SJSA1 (cell line): ENCODE results near the gene ANGPTL4. TPM values are rescaled to one million over a fixed set of nuclear protein-coding genes. Genes with fewer than 3 reads are reported as not detected.

Source experiments
- DNase-seq, 2 experiments: peaks; one replicate each; pipeline ENCODE4 v3.0.0-alpha.2; 2015 to 2020; ENCODE audit warnings: low spot score in 2 of 2, low read depth in 1 of 2
- H3K27ac ChIP-seq: fragments of 250-450 bp; sonication (Bioruptor Pico); 2 replicates; pipeline ENCODE4 v1.5.1; 2020; ENCODE audit warnings: mild to moderate bottlenecking, moderate library complexity
- H3K27me3 ChIP-seq: fragments of 250-450 bp; sonication (Bioruptor Pico); replicated peaks from 2 replicates; pipeline ENCODE4 v1.5.1; 2020; ENCODE audit warnings: mild to moderate bottlenecking, moderate library complexity
- H3K36me3 ChIP-seq: fragments of 250-450 bp; sonication (Bioruptor Pico); 2 replicates; pipeline ENCODE4 v1.5.1; 2020; ENCODE audit warnings: mild to moderate bottlenecking
- H3K4me1 ChIP-seq: fragments of 250-450 bp; sonication (Bioruptor Pico); replicated peaks from 2 replicates; pipeline ENCODE4 v1.6.1; 2021; ENCODE audit warnings: mild to moderate bottlenecking
- H3K4me3 ChIP-seq: fragments of 250-450 bp; sonication (Bioruptor Pico); 2 replicates; pipeline ENCODE4 v1.5.1; 2020; ENCODE audit warnings: mild to moderate bottlenecking
- H3K9me3 ChIP-seq: fragments of 250-450 bp; sonication (Bioruptor Pico); replicated peaks from 2 replicates; pipeline ENCODE4 v1.5.1; 2020; ENCODE audit warnings: mild to moderate bottlenecking
- total RNA-seq: library from RNA; depleted of rRNA; stranded (reverse); fragments of >200 nt; shearing (Covaris generic); gene quantifications from 2 replicates; pipeline ENCODE4 v1.2.3, GENCODE V29; 2014; rRNA removed

The ANGPTL4 gene
- total RNA-seq, 1 experiment from 2014 or later: 3.4 TPM

GRCh38 chr19:8412783-8413628, 49.1 kb downstream of the ANGPTL4 start, which contains the start of gene MARCHF2:
TSS of gene MARCHF2 (plus strand) at chr19:8413305. CDS start at chr19:8421841, 8,536 bp downstream.
- peak; percentile 82 to 96 for DNase-seq
- Histone ChIP-seq H3K27me3 (no peaks in the 10 kb centered on the region), H3K9me3 (peaks cover 3% of the 10 kb centered on the region; the same call in 1 of the 2 replicates), H3K4me3 (peak within 1 kb of the TSS; percentile 90), H3K36me3 (peaks cover 5% of the 10 kb centered on the region; the same call in 1 of the 2 replicates), H3K27ac (no peak within 1 kb of the TSS), H3K4me1 (peaks cover 9% of the 10 kb centered on the region)

DNA sequence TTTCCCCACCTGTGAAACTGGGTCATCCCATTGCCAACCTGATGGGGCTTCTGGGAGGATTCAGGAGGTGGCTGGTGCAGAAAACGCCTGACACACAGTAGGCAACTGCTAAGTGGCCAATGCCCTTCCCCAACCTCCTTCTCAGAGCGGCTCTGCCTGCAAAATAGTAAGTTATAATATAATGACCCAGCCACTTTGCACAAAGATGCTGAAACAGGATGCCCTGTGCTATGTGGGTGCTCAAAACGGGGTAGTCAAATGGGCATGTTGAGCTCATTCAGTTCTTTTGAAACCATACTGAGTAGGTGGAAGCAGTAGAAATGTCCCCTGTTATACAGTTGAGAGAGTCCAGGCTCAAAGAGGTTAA, 49.7 kb downstream of the ANGPTL4 start:
- no peak for DNase-seq
- Histone ChIP-seq H3K27me3 (no peaks in the 10 kb centered on the region), H3K9me3 (peaks cover 3% of the 10 kb centered on the region; the same call in 1 of the 2 replicates)

DNA sequence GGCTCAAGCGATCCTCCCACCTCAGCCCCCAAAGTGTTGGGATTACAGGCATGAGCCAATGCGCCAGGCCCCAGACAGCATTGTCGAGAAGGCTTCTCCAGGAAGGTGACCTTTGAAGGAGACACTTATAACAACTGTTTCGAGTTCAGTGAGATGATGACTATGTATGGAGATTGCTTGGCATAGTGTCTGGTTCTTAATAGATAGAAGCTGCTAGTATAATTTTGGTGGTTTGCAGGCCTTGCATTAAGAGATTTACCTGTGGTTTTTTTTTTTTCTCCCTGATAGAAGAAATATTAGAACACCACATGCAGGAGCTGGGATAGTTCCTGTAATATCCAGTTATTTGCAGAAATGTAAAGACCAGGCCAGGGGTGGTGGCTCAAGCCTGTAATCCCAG, 52.8 kb downstream of the ANGPTL4 start:
- H3K27ac ChIP-seq: no peak overlapping the region
- peaks cover 5% of the 10 kb centered on the region; the same call in 1 of the 2 replicates for H3K36me3 ChIP-seq
- peaks cover 14% of the 10 kb centered on the region for H3K4me1 ChIP-seq
- DNase-seq: no peak
- peaks cover 3% of the 10 kb centered on the region; the same call in 1 of the 2 replicates for H3K9me3 ChIP-seq
- no peak overlapping the region for H3K4me3 ChIP-seq
- H3K27me3 ChIP-seq: no peaks in the 10 kb centered on the region

More for the DNA sequence above, 49.7 kb downstream of the ANGPTL4 start:
- no peak overlapping the region for H3K27ac ChIP-seq
- peak overlapping the region; percentile 90 for H3K4me3 ChIP-seq
- peaks cover 5% of the 10 kb centered on the region; the same call in 1 of the 2 replicates for H3K36me3 ChIP-seq
- peaks cover 14% of the 10 kb centered on the region for H3K4me1 ChIP-seq

- H3K4me3 ChIP-seq: no peak overlapping the region
- H3K4me1 ChIP-seq: peaks cover 27% of the 10 kb centered on the region
- no peaks in the 10 kb centered on the region for H3K27me3 ChIP-seq
- H3K9me3 ChIP-seq: no peaks in the 10 kb centered on the region
- H3K27ac ChIP-seq: no peak overlapping the region
- DNase-seq: no peak
- no peaks in the 10 kb centered on the region for H3K36me3 ChIP-seq
Measured at GRCh38 chr19:8421484-8422461, 57.8 kb downstream of the ANGPTL4 start.

GRCh38 chr19:8423817-8424223, 59.9 kb downstream of the ANGPTL4 start:
- H3K27ac ChIP-seq: peak overlapping the region; percentile 90
- no peaks in the 10 kb centered on the region for H3K27me3 ChIP-seq
- H3K4me1 ChIP-seq: peaks cover 21% of the 10 kb centered on the region
- no peaks in the 10 kb centered on the region for H3K9me3 ChIP-seq
- H3K36me3 ChIP-seq: no peaks in the 10 kb centered on the region
- peak overlapping the region; percentile 17; the same call in 1 of the 2 replicates for H3K4me3 ChIP-seq
- DNase-seq: peak; percentile 95 to 96

Other genes starting within 250 kb of the ANGPTL4 start
- gene FBN3, start 214.6 kb upstream of the ANGPTL4 start, total RNA-seq: not detected in 2 replicates
- not detected in 2 replicates for gene CERS4, start 154.8 kb upstream of the ANGPTL4 start, total RNA-seq
- 113 and 154 TPM in 2 replicates for gene CD320, start 55.8 kb upstream of the ANGPTL4 start, total RNA-seq
- gene NDUFA7, start 42.8 kb upstream of the ANGPTL4 start, total RNA-seq: 33.5 and 58.1 TPM in 2 replicates
- gene RPS28, start 42.7 kb upstream of the ANGPTL4 start, total RNA-seq: 164 and 220 TPM in 2 replicates
- gene KANK3, start 20.9 kb upstream of the ANGPTL4 start, total RNA-seq: not detected in 2 replicates
- gene RAB11B, start 26.2 kb downstream of the ANGPTL4 start, total RNA-seq: 5.6 and 9.1 TPM in 2 replicates
- 37.9 and 45.5 TPM in 2 replicates for gene MARCHF2, start 49.1 kb downstream of the ANGPTL4 start, total RNA-seq
- gene HNRNPM, start 80.8 kb downstream of the ANGPTL4 start, total RNA-seq: 125 and 127 TPM in 2 replicates
- gene PRAM1, start 138.5 kb downstream of the ANGPTL4 start, total RNA-seq: not detected in 2 replicates
- gene ZNF414, start 150.0 kb downstream of the ANGPTL4 start, total RNA-seq: 0.25 and 5.4 TPM in 2 replicates
- 0.37 and 0.94 TPM in 2 replicates for gene MYO1F, start 213.3 kb downstream of the ANGPTL4 start, total RNA-seq
- 6.0 and 6.3 TPM in 2 replicates for gene ADAMTS10, start 246.6 kb downstream of the ANGPTL4 start, total RNA-seq